ENCODE measurements around the gene CFAP221.
"Not testable (repeated sequence)": the region's sequence is repeated elsewhere in the genome, so short reads cannot be mapped to it uniquely, and the experiment has no call there.

Gene CFAP221

GRCh38 chr2:119590873-119591272 is 46.6 kb downstream of the CFAP221 start:
- DNase-seq (ENCODE audit: low read depth in 2 of 2) = no peak

- DNase-seq (ENCODE audit: low read depth in 2 of 2) = no peak
Observed at GRCh38 chr2:119591523-119591922, 47.3 kb downstream of the CFAP221 start.

- no peak for DNase-seq (ENCODE audit: low read depth in 2 of 2)
Observed at GRCh38 chr2:119592436-119592835, 48.2 kb downstream of the CFAP221 start.

- no peak for DNase-seq (ENCODE audit: low read depth in 2 of 2)
Observed at GRCh38 chr2:119596638-119597037, 52.4 kb downstream of the CFAP221 start.

- no peak for DNase-seq (ENCODE audit: low read depth in 2 of 2)
Observed at GRCh38 chr2:119598596-119599263, 54.5 kb downstream of the CFAP221 start.

- no peak for DNase-seq (ENCODE audit: low read depth in 2 of 2)
Observed at GRCh38 chr2:119599384-119599783, 55.1 kb downstream of the CFAP221 start.

- DNase-seq (ENCODE audit: low read depth in 2 of 2) = no peak
Observed at GRCh38 chr2:119605096-119605495, 60.8 kb downstream of the CFAP221 start.

GRCh38 chr2:119606674-119607073 is 62.4 kb downstream of the CFAP221 start:
- DNase-seq (ENCODE audit: low read depth in 2 of 2) = no peak

- DNase-seq (ENCODE audit: low read depth in 2 of 2) = no peak
Observed at GRCh38 chr2:119608553-119608952, 64.3 kb downstream of the CFAP221 start.

GRCh38 chr2:119609337-119609736 is 65.1 kb downstream of the CFAP221 start:
- no peak for DNase-seq (ENCODE audit: low read depth in 2 of 2)

GRCh38 chr2:119614140-119614539 is 69.9 kb downstream of the CFAP221 start:
- DNase-seq (ENCODE audit: low read depth in 2 of 2) = not testable (repeated sequence)

- no peak for DNase-seq (ENCODE audit: low read depth in 2 of 2)
Observed at GRCh38 chr2:119616421-119616820, 72.2 kb downstream of the CFAP221 start.

- no peak for DNase-seq (ENCODE audit: low read depth in 2 of 2)
Observed at GRCh38 chr2:119617455-119617854, 73.2 kb downstream of the CFAP221 start.

- not testable (repeated sequence) for DNase-seq (ENCODE audit: low read depth in 2 of 2)
Observed at GRCh38 chr2:119618725-119619124, 74.5 kb downstream of the CFAP221 start.

- DNase-seq (ENCODE audit: low read depth in 2 of 2) = no peak
Observed at GRCh38 chr2:119625226-119625625, 81.0 kb downstream of the CFAP221 start.

- no peak for DNase-seq (ENCODE audit: low read depth in 2 of 2)
Observed at GRCh38 chr2:119629323-119629825, 85.1 kb downstream of the CFAP221 start.

GRCh38 chr2:119630121-119630520 is 85.9 kb downstream of the CFAP221 start:
- no peak for DNase-seq (ENCODE audit: low read depth in 2 of 2)

GRCh38 chr2:119637371-119637770 is 93.1 kb downstream of the CFAP221 start:
- DNase-seq (ENCODE audit: low read depth in 2 of 2) = no peak

- no peak for DNase-seq (ENCODE audit: low read depth in 2 of 2)
Observed at GRCh38 chr2:119638246-119638645, 94.0 kb downstream of the CFAP221 start.

- DNase-seq (ENCODE audit: low read depth in 2 of 2) = no peak
Observed at GRCh38 chr2:119638685-119639554, 94.7 kb downstream of the CFAP221 start.

GRCh38 chr2:119641562-119642258 is 97.5 kb downstream of the CFAP221 start:
- DNase-seq (ENCODE audit: low read depth in 2 of 2) = peak; percentile 41 to 43

GRCh38 chr2:119644186-119644585 is 99.9 kb downstream of the CFAP221 start:
- no peak for DNase-seq (ENCODE audit: low read depth in 2 of 2)

Data from stimulated activated CD8-positive, alpha-beta memory T cell treated with anti-CD3 and anti-CD28 coated beads, Interleukin-7, amount 100 ng/mL, for 1 hour (primary cell).